Choroid plexus epithelial cell (primary cell): Measurements from ENCODE around the gene GARNL3.

Experiments used
- DNase-seq: peaks from one replicate; pipeline ENCODE4 v3.0.0-alpha.2; 2010; ENCODE audit warnings: low read depth
- H3K4me3 ChIP-seq: 2 replicates; pipeline ENCODE4 v1.5.1; 2011; ENCODE audit warnings: low read depth, mild to moderate bottlenecking, control low read depth, low read length, moderate library complexity
- TF ChIP-seq, protein P1 (sequence below): conservative IDR thresholded peaks from 2 replicates; pipeline ENCODE4 v1.5.1; 2011; ENCODE audit warnings: low read depth, mild to moderate bottlenecking, control low read depth, inconsistent platforms, low read length, moderate library complexity

GARNL3 gene

DNA sequence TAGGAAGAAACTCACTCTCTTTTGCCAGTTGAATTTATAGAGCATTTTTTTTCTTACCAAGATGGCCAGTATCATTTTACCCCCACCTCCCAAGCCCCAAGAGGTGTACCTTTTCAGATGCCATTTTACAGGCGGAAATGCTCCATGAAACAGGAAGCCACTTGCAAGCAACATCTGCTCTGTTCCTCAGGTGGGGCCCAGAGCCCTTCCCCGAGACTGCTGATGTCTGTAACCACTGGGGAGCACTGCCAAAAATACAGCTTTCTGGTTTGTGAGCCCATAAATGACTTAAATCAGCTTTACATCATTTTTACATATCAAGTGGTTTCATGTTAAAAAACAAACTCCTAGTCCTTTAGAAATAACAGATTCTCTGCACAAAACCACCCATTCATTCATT is 42.9 kb upstream of the GARNL3 start:
- no peak overlapping the region for H3K4me3 ChIP-seq
- TF ChIP-seq, protein P1, sequence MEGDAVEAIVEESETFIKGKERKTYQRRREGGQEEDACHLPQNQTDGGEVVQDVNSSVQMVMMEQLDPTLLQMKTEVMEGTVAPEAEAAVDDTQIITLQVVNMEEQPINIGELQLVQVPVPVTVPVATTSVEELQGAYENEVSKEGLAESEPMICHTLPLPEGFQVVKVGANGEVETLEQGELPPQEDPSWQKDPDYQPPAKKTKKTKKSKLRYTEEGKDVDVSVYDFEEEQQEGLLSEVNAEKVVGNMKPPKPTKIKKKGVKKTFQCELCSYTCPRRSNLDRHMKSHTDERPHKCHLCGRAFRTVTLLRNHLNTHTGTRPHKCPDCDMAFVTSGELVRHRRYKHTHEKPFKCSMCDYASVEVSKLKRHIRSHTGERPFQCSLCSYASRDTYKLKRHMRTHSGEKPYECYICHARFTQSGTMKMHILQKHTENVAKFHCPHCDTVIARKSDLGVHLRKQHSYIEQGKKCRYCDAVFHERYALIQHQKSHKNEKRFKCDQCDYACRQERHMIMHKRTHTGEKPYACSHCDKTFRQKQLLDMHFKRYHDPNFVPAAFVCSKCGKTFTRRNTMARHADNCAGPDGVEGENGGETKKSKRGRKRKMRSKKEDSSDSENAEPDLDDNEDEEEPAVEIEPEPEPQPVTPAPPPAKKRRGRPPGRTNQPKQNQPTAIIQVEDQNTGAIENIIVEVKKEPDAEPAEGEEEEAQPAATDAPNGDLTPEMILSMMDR: no peak
- DNase-seq: no peak

DNA sequence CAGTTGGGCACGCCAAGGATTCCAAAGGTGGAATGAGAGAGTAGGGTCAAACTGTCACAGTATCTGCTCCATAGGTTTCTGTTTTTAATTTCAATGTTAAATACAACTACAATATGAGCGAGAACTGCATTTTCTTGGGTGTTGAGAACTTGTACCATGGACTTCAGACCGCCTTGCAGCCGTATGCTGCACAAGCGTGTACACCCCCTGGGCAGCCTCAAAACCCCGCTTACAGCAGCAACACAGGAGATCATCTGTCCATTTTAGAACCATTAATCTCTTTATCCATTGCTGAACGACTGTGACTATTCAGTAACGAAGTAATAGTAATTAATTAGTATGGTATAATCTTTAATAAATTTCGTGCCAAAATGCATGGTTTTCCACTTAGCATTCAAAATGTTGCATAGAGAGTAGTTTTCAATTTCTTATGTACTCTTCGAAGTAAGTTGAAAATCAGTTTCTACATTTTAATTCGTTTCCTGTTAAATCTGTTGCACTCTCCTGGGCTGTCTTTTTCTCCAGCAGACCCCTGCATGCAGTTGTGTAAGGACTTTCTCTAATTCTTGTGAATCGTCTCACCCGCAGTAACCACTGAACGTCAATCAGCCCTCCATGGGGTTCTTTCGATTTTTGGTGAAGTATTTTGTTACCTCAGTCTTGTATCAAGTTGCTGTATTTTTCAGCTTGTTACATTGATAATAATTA is 42.0 kb upstream of the GARNL3 start:
- no peak overlapping the region for H3K4me3 ChIP-seq
- TF ChIP-seq, protein P1: no peak
- DNase-seq: no peak

DNA sequence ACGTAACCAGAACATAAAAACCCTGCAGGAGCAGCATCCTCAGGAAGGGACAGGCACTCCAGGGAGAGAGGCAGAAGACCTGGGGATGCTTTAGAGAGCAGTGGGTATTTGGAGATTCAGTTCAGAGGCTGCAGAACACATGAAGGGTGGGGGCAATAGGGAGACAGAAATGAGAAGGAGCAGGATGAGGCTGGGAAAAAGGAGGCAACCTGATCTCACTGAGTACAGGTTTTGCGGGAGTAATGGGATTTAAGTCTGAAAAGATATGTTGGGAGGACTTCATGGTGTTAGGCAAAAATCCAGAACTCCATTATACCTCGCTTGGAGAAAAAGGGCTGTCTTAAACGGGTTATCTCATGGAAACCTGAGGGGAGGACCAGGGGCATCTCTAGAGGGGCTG is 41.3 kb upstream of the GARNL3 start:
- H3K4me3 ChIP-seq: no peak overlapping the region
- no peak for DNase-seq
- TF ChIP-seq, protein P1: no peak

- no peak for DNase-seq
- H3K4me3 ChIP-seq: peak overlapping the region; percentile 60
- TF ChIP-seq, protein P1: no peak
Measured at GRCh38 chr9:127223810-127224177, 40.8 kb upstream of the GARNL3 start.

DNA sequence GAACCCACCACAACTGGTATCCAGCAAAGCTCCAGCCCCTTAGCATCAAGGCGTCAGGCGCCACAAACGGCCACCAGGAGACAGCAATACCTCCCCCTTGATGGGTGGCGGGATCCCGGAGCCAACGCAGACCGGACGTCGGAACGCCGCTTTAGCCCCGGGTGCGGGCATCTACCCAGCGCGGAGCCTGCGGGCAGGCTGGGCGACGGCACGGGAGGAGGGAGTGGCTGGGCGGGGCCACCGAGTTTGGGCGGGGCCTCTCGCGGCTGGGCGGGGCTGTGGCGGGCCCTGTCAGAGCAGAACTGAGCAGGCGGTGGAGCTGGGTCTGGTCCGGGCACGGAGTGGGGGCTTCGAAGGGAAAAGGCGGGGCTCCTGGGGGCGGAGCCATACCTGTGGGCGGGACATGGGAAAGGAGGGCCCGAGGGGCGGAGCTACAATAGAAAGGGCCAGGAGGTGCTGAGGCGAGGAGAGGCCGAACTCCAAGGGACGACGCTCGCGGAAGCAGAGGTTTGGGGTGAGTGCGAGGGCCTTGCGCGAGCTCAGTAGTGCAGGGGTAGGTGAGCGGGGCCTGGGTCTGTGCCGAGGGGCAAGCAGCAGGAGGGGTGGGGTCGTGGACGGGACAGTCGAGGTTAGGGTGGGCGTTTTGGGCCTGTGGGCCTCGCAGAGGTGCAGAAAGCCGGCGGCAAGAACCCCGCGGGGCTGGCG is 40.2 kb upstream of the GARNL3 start:
- TF ChIP-seq, protein P1: peak; percentile 36
- peak; percentile 84 for DNase-seq
- H3K4me3 ChIP-seq: peak overlapping the region; percentile 60

DNA sequence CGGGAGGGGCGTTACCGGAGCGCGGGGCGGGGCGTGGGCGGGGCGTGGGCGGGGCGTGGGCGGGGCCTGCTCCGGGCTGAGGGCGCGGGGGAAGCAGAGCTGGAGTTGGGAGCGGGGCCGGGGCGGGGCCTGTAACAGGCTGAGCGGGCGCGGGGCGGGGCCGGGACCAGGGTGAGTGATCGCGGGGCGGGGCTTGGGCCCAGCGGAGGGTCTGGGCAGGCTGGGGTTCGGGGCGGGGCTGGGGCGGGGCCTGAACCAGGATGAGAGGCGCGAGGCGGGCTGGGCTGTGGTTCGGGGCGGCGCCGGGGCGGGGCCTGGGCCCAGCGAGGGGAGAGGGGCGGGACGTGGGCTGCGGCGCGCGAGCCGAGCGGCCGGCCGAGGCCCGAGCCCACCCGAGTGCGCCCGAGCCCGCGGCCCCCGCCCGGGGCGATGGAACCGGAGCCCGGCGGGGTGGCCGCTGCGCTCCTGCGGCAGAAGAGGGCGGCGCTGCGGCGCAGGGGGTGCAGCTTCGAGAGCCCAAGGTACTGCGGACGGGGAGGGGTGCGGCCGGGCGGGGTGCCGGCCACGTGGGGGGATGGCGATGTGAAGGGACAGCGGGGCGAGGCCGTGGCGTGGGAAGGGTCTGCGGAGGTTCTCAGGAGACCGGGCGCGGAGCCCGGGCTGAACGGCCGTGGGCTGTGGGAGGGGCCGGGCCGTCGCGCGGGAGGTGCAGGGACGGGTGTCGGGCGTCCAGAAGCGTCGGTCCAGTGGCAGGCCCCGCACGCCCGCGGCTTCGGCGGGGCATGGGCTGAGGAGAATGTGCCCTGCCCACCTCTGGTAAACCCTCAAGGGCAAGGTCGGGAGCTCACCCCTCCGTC is 39.5 kb upstream of the GARNL3 start:
- TF ChIP-seq, protein P1: no peak
- peak overlapping the region; percentile 62 for H3K4me3 ChIP-seq
- peak; percentile 92 for DNase-seq
